CD4-positive, alpha-beta T cell (primary cell): ENCODE data around the gene AFAP1L1. TPM values are rescaled to one million over a fixed set of nuclear protein-coding genes. Genes with fewer than 3 reads are reported as not detected.

Experiments used
- ATAC-seq: fragments of 200-7000 bp; cut with Tn5 transposase; one replicate; pipeline ENCODE4 v1.10.0; 2022; ENCODE audit warnings: mild to moderate bottlenecking; ENCODE audit not compliant: poor library complexity
- CTCF ChIA-PET: fragments of 350-600 bp; sonication (Branson Sonifier 250); formaldehyde crosslinking; loops from one replicate; lab custom pipeline; 2021; ENCODE audit warnings: antibody characterized with exemption, inconsistent platforms; lab: Charles Lee
- POLR2A ChIA-PET: fragments of 350-600 bp; sonication (Branson Sonifier 250); formaldehyde crosslinking; loops from one replicate; lab custom pipeline; 2021; ENCODE audit warnings: antibody characterized with exemption, inconsistent platforms; lab: Charles Lee
- DNase-seq, 14 experiments: peaks; one replicate each; pipeline ENCODE4 v3.0.0-alpha.2; 2013 to 2020; ENCODE audit warnings: mixed read lengths in 2 of 14
- H3K27ac ChIP-seq, 2 donors: one replicate each; pipeline versions ENCODE4 v1.5.1 to v1.7.0; 2013; ENCODE audit warnings: low read length in 2 of 2, low read depth in 1 of 2, mild to moderate bottlenecking in 1 of 2
- H3K27me3 ChIP-seq, 2 experiments: 1 replicate in 1 of 2; 2 replicates in 1 of 2; pipeline versions ENCODE4 v1.6.1 to v1.7.0; 2013; ENCODE audit warnings: low read length in 2 of 2, control low read depth in 1 of 2, mild to moderate bottlenecking in 1 of 2, moderate library complexity in 1 of 2; ENCODE audit not compliant: insufficient read depth in 2 of 2, control insufficient read depth in 1 of 2
- H3K36me3 ChIP-seq: one replicate; pipeline ENCODE4 v1.6.1; 2013; ENCODE audit warnings: low read length, control low read depth; ENCODE audit not compliant: insufficient read depth
- H3K4me1 ChIP-seq: one replicate; pipeline ENCODE4 v1.6.1; 2013; ENCODE audit warnings: low read length, control low read depth; ENCODE audit not compliant: insufficient read depth
- H3K4me3 ChIP-seq: one replicate; pipeline ENCODE4 v1.5.1; 2013; ENCODE audit warnings: mild to moderate bottlenecking, low read length, moderate library complexity
- H3K9me3 ChIP-seq, 2 experiments: 1 replicate in 1 of 2; 2 replicates in 1 of 2; pipeline versions ENCODE4 v1.6.1 to v1.7.0; 2013; ENCODE audit warnings: low read length in 2 of 2, mild to moderate bottlenecking in 2 of 2, control low read depth in 1 of 2, moderate library complexity in 1 of 2; ENCODE audit not compliant: control insufficient read depth in 1 of 2, insufficient read depth in 1 of 2
- H3K27ac Mint-ChIP-seq: one replicate; pipeline ENCODE4 v1.8.0; 2020; ENCODE audit warnings: mixed read lengths
- H3K27me3 Mint-ChIP-seq: one replicate; pipeline ENCODE4 v1.8.0; 2021; ENCODE audit warnings: mixed read lengths
- H3K36me3 Mint-ChIP-seq: one replicate; pipeline ENCODE4 v1.8.0; 2021; ENCODE audit warnings: low read depth, mixed read lengths
- H3K4me1 Mint-ChIP-seq: one replicate; pipeline ENCODE4 v1.8.0; 2021; ENCODE audit warnings: low read depth, mixed read lengths
- H3K4me3 Mint-ChIP-seq: one replicate; pipeline ENCODE4 v1.8.0; 2020; ENCODE audit warnings: mild to moderate bottlenecking, mixed read lengths
- H3K9me3 Mint-ChIP-seq: one replicate; pipeline ENCODE4 v1.8.0; 2020; ENCODE audit warnings: mixed read lengths
- intact Hi-C, 2 experiments: fragments of 100-400 bp; cut with DNase I in 1 of 2; cut with micrococcal nuclease in 1 of 2; formaldehyde crosslinking; loops; one replicate each; pipeline versions ENCODE4 v1.15.1 to v1.9.0; 2023 to 2025; cut with DNase I, micrococcal nuclease
- total RNA-seq, 174 experiments: library from RNA in 2 of 174; stranded (reverse) in 2 of 174; gene quantifications; one replicate each; pipeline ENCODE4 v1.2.3 and lab custom pipeline; 2021 to 2026
- TF ChIP-seq, protein P1 (sequence below): fragments of 200-600 bp; IDR thresholded peaks from one replicate; pipeline ENCODE4 v1.8.0; 2022; ENCODE audit warnings: antibody characterized with exemption, mild to moderate bottlenecking

The AFAP1L1 gene
- total RNA-seq, 2 experiments from 2014 or later: 0.47 to 0.56 TPM

DNA sequence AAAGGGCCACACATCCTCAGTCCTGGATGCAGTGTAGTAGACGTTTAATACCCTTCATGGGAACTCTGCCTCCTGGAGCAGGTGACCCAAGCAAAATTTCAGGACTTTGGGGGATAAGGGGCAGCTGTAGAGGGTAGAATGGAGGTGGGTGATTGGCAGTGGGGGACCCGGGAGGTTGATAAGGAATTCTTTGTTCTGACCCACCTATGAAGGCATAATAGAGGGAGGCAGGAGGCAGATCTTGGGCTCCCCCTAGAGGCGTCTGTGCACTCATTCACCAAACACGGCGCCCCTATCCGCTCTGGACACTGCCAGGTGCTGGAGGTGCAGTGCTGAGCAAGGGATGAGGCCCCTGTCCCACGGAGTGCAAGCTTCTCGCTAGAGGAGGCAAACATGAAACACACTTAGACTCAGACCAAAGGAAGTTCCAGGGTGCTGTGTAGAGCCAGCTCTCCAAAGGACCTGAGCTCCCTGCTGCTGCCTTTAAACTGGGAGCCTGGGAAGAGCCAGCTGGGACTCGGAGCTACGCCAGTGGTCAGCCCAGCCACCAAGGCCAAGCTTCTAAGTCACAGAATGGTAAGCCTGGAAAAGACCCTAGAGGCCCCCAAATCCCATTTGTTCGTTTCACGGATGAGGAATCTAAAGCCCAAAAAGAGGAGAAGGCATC lies 99.8 kb downstream of the AFAP1L1 start:
- Mint-ChIP-seq H3K9me3 (no peaks in the 10 kb centered on the region), H3K4me1 (peaks cover 25% of the 10 kb centered on the region), H3K4me3 (no peak overlapping the region), H3K27ac (no peak overlapping the region), H3K27me3 (no peaks in the 10 kb centered on the region), H3K36me3 (peaks cover 15% of the 10 kb centered on the region)
- ChIA-PET CTCF (interaction anchor here (0.6 to 2.5 kb wide), 8 partner anchors 16 to 106 kb away, joined by 3 to 22 read pairs (median 4); no protein-coding TSS in a partner anchor), POLR2A (interaction anchor here (1.1 to 1.5 kb wide), 5 partner anchors 11 to 54 kb away, joined by 3 to 9 read pairs (median 4); partner anchors contain the start of genes GRPEL2 and PCYOX1L)
- TF ChIP-seq, protein P1, sequence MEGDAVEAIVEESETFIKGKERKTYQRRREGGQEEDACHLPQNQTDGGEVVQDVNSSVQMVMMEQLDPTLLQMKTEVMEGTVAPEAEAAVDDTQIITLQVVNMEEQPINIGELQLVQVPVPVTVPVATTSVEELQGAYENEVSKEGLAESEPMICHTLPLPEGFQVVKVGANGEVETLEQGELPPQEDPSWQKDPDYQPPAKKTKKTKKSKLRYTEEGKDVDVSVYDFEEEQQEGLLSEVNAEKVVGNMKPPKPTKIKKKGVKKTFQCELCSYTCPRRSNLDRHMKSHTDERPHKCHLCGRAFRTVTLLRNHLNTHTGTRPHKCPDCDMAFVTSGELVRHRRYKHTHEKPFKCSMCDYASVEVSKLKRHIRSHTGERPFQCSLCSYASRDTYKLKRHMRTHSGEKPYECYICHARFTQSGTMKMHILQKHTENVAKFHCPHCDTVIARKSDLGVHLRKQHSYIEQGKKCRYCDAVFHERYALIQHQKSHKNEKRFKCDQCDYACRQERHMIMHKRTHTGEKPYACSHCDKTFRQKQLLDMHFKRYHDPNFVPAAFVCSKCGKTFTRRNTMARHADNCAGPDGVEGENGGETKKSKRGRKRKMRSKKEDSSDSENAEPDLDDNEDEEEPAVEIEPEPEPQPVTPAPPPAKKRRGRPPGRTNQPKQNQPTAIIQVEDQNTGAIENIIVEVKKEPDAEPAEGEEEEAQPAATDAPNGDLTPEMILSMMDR: peak; percentile 85
- Histone ChIP-seq H3K4me1 (peaks cover 23% of the 10 kb centered on the region), H3K9me3 (no peaks in the 10 kb centered on the region), H3K27ac (no peak overlapping the region), H3K4me3 (no peak overlapping the region), H3K36me3 (peaks cover 2% of the 10 kb centered on the region), H3K27me3 (peaks cover 0 to 3% of the 10 kb centered on the region in 2 experiments)
- intact Hi-C loops: loop anchor here (1.0 to 10.0 kb wide), 3 partner anchors 54 to 227 kb away; partner anchors contain the start of gene ABLIM3 (in 1 of the 2)
- DNase-seq: peak; percentile 55 to 85 (median 64)
- ATAC-seq: peak; percentile 93

DNA sequence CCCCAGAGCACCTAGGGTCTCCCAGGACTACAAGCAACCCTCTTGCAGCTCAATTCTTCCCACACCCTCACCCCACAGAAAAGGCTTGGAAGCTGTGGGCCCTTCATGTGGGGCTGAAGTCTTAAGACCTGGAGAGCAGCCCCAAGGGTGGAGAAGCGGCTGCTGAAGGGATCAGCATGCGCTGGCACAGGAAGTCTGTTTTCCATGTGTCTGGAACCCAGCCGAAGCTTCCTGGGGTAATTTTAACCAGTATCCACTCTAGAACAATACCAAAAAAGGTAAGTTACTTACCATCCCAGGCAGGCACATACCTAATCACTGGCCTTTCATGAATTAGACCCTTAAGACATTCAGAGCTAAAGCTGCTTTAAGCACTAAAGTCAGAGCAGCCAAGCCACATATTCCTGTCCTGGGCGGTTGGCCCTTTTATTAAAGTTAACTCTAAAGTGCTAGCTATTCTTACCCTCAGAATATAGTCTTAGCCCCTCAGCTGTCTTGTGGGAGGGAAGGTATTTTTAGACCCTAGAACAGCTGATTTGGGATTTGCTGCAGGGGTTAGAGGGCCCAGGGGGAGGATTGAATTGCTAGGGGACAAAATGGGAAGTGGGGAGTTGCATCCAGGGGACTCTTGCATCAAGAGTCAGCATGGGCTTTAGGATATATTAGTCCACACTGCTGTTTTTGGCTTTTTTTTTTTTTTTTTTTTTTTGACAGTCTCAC lies 100.6 kb downstream of the AFAP1L1 start:
- Mint-ChIP-seq H3K4me3 (no peak overlapping the region), H3K27me3 (no peaks in the 10 kb centered on the region), H3K9me3 (no peaks in the 10 kb centered on the region), H3K4me1 (peaks cover 17% of the 10 kb centered on the region), H3K36me3 (peaks cover 11% of the 10 kb centered on the region), H3K27ac (no peak overlapping the region)
- TF ChIP-seq, protein P1: no peak
- intact Hi-C loops: loop anchor here (5.0 to 10.0 kb wide), 2 partner anchors 60 to 227 kb away; partner anchors contain the start of gene ABLIM3 (in 1 of the 2)
- ChIA-PET CTCF (interaction anchor here (0.7 to 2.5 kb wide), 7 partner anchors 16 to 107 kb away, joined by 3 to 22 read pairs (median 5); no protein-coding TSS in a partner anchor), POLR2A (interaction anchor here (1.0 to 1.5 kb wide), 7 partner anchors 11 to 143 kb away, joined by 3 to 9 read pairs (median 4); partner anchors contain the start of genes GRPEL2 and PCYOX1L)
- Histone ChIP-seq H3K27ac (no peak overlapping the region), H3K9me3 (no peaks in the 10 kb centered on the region), H3K4me1 (peaks cover 21% of the 10 kb centered on the region), H3K27me3 (peaks cover 0 to 3% of the 10 kb centered on the region in 2 experiments), H3K36me3 (peaks cover 3% of the 10 kb centered on the region), H3K4me3 (no peak overlapping the region)
- ATAC-seq: no peak
- DNase-seq: no peak

DNA sequence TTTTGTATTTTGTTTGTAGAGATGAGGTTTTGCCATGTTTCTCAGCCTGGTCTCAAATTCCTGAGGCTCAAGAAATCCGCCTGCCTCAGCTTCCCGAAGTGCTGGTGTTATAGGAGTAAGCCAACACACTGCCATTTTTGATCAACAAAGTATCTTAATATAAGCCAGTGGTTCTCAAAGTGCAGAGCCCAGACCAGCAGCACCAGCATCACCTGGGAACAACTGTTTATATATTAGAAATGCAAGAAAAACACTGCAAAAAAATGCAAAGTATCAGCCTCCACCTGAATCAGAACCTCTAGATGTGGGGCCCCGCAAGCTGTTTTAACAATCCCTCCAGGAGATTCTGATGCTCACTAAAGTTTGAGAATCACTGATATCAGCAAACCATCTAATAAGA lies 101.3 kb downstream of the AFAP1L1 start:
- TF ChIP-seq, protein P1: no peak
- peaks cover 8% of the 10 kb centered on the region for H3K36me3 Mint-ChIP-seq
- ChIA-PET POLR2A (interaction anchor here (1.0 to 1.5 kb wide), 2 partner anchors 15 to 142 kb away, joined by 3 to 6 read pairs; partner anchors contain the start of gene PCYOX1L), CTCF (interaction anchor here (2.5 kb wide), 2 partner anchors 52 to 56 kb away, joined by 11 to 22 read pairs; no protein-coding TSS in a partner anchor)
- no peak overlapping the region for H3K27ac Mint-ChIP-seq
- H3K4me3 Mint-ChIP-seq: no peak overlapping the region
- H3K36me3 ChIP-seq: peaks cover 3% of the 10 kb centered on the region
- H3K9me3 ChIP-seq: no peaks in the 10 kb centered on the region
- no peak overlapping the region for H3K27ac ChIP-seq
- H3K4me3 ChIP-seq: no peak overlapping the region
- H3K4me1 Mint-ChIP-seq: peaks cover 12% of the 10 kb centered on the region
- H3K4me1 ChIP-seq: peaks cover 14% of the 10 kb centered on the region
- DNase-seq (no peak), ATAC-seq (no peak)
- H3K27me3 Mint-ChIP-seq: no peaks in the 10 kb centered on the region
- intact Hi-C loops: loop anchor here (5.0 to 10.0 kb wide), 2 partner anchors 59 to 228 kb away; partner anchors contain the start of gene ABLIM3 (in 1 of the 2)
- peaks cover 0 to 3% of the 10 kb centered on the region in 2 experiments for H3K27me3 ChIP-seq
- no peaks in the 10 kb centered on the region for H3K9me3 Mint-ChIP-seq
